HUDEP-2 (cell line): ENCODE data around the gene DYSF.

Experiments
- DNase-seq, 76 experiments: peaks; one replicate each; lab custom pipeline; 2025; ENCODE audit not compliant: unreplicated experiment in 76 of 76; lab: John Stamatoyannopoulos, UW

The DYSF gene

DNA sequence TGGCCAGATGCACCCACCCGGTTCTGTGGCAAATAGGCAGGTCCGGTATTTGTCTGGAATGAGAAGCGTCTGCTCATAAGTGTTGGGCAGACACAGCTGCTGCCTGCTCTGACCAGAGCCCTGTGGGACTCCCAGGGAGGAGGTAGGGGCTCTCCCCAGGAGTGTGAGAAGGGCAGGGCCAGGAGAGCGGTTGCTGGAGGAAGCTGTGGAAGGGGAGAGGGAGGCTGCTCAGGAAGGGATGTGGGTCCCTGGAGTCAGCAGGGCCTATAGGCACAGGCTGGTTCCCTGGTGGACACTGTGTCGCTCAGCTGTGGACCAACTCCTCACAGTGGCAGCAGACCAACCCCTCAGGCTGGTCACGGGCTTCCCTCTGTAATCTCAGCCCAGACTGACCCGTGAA lies 109.2 kb downstream of the DYSF start:
- DNase-seq: no peak

- DNase-seq: no peak
Measured at GRCh38 chr2:71563872-71564271, 110.5 kb downstream of the DYSF start.

GRCh38 chr2:71564361-71564760 lies 111.0 kb downstream of the DYSF start:
- DNase-seq: no peak

GRCh38 chr2:71564790-71565189 lies 111.4 kb downstream of the DYSF start:
- no peak for DNase-seq

DNA sequence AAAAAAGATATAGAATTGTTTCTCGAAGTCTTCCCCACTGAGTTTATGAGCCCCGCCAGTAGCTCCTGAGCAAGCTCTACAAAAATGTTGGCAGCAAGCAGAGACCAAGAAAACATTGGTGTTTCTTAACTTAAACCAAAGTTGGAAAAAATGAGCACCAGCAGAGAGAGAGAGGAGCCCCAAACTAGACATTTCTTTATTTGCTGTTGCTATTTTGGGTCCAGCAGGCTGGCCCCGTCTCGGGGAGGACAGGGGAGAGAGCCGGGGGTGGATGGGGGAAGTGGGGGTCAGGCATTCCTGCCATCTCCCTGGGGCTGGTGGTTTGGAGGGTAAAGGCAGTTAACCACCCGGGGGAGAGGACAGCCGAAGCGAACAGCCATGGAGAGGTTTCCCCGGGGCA lies 113.0 kb downstream of the DYSF start:
- no peak for DNase-seq

DNA sequence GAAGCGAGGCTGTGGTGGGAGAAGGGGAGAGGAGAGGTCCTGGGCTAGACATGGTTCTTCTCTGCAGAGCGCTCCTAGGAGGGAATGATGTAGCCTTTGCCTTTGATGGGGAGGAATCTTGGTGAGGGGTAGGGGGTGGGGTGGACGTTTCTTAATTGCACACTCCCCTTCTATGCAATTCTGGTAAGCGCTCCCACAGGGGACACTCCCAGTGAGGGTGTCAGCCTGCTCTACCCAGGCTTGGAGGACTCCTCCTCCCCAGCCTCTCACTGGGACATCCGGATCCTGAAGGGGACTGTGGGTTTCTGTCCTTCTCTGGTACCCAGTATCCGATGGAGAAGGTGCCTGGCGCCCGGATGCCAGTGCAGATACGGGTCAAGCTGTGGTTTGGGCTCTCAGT lies 114.3 kb downstream of the DYSF start:
- no peak for DNase-seq

GRCh38 chr2:71568103-71568502 lies 114.7 kb downstream of the DYSF start:
- DNase-seq: no peak

DNA sequence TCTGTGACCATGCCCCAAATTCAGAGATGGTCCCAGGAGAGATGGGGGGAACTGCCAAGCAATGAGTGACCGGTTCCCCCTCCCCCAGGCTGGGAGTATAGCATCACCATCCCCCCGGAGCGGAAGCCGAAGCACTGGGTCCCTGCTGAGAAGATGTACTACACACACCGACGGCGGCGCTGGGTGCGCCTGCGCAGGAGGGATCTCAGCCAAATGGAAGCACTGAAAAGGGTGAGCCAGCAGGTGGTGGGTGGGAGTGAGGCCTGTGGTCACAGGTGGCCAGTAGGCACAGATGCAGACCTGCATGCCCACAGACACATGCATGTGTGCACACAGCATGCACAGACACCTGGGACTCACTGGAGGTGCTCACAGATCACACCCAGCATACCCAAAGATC lies 117.2 kb downstream of the DYSF start:
- DNase-seq: no peak

GRCh38 chr2:71570951-71571460 lies 117.6 kb downstream of the DYSF start:
- DNase-seq: no peak

- no peak for DNase-seq
Measured at GRCh38 chr2:71571945-71572344, 118.6 kb downstream of the DYSF start.

- no peak for DNase-seq
Measured at GRCh38 chr2:71575966-71576365, 122.6 kb downstream of the DYSF start.

DNA sequence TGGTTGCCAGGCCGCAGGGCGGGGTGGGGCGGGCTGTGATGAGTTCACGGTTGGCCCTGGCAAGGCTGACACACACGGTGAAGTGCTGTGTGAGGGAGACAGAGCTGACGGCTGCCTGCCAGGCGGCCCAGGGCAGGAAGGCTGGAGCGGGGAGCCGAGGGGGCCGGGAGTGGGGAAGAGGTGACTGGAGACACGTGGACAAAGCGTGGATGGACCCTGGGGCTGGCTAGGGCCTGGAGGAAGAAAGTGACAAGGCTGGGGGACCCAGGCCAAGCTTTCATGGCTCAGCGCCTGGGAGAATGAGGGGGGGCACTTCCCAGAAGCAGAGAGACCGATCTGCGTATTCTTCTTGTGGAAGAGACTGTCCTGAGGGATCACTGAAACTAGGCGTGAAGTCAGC lies 123.2 kb downstream of the DYSF start:
- DNase-seq: no peak

DNA sequence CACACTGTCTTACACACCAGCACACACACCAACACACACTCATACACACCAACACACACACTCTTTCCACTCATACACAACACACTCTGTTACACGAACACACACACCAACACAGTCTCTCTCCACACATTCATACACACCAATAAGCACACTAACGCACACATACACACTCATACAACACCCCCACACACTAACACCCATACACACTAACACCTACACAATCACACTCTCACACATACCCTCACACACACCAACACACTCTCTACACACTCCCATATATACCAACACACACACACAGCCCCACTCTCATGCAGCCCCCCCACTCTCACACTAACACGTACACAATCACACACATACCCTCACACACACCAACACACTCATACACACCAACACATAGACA lies 123.8 kb downstream of the DYSF start:
- no peak for DNase-seq

DNA sequence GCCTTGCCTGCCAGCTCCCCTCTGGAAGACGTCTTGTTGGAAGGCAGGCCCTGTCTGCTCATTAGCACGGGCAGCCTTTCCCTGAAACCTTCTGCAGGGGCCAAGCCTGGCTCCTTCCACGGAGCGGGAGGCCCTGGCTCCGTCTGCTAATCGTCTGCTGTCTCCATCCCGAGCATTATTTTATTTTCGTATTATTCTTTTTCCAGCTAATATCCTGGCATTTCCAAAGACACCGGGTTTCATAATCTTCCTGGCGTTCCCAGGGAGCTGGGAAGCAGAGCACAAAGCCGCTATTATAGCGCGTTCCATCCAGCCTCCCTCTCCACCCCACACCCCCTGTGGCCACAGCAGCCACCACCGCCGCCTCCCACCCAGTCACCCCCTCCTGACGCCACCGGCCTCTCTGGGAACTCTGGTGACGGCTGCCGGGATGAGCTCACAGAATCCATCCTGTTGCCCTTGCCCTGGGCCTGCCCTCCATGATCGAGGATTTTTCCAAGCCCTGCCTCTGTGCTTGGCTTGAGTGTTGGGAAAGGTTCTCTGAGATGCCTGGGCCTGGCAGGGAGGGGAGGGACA lies 125.5 kb downstream of the DYSF start:
- no peak for DNase-seq

DNA sequence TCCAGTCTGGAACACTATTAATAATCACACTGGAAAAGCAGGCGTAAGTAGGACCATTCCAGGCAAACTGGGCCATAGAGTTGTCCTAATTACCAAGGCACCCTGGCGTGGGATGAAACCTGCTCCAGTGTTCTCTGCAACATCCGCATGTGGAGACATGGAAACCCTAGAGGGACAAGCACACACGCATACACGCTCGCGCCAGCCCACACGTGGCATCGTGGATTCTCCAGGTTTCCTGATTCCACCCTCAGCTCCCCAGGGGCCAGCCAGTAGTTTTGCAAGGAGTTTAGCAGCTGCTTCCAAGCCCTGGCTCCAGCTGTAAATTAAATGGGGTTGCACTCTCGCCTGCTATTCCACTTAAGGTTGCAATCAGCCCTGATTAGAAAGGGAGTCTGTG lies 127.7 kb downstream of the DYSF start:
- no peak for DNase-seq

GRCh38 chr2:71583876-71584275 lies 130.5 kb downstream of the DYSF start:
- DNase-seq: no peak

DNA sequence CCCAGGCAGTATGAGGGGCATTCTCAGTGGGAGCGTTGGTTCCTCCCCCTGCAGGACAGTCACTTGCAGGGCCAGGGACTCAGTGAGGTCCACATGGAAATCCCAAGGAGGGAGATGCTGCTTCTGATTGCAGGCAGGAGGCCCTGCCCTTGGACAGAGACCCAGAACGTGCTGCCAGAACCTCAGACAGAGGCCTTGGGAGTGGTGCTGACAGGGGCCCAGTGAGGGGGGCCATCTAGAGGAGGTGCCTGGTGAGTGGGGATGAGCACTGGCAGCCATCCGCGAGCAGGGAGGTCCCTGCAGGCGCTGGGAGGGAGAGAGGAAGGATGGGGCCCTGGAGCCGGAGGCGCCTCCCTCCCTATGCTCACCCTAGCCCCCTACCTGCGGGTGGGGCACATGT lies 133.1 kb downstream of the DYSF start:
- no peak for DNase-seq

DNA sequence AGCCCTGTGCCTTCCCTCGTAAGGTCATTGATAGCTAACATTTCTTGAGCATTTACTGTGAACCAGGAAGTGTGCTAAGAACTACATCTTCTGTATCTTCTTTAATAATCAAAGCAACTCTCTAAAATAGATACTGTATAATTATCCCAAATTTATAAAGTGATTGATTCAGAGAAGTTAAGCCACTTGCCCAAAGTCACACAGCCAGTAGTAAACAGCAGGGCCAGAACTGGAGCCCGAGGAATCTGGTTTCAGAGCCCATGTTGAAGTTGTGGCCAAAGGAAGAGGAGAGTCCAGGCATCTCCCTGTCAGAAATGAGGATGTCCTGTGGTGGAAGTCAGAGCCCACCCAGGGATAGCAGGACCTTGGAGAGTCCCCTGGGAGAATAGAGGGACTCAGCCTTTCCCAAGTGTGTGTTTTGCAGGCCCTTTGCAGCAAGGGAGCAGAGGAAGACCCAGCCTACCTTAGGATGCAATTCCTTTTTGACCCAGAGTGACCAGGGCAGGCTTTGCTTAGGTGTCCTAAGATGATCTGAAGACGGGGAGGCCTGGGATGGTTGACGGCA lies 134.2 kb downstream of the DYSF start:
- DNase-seq: no peak

DNA sequence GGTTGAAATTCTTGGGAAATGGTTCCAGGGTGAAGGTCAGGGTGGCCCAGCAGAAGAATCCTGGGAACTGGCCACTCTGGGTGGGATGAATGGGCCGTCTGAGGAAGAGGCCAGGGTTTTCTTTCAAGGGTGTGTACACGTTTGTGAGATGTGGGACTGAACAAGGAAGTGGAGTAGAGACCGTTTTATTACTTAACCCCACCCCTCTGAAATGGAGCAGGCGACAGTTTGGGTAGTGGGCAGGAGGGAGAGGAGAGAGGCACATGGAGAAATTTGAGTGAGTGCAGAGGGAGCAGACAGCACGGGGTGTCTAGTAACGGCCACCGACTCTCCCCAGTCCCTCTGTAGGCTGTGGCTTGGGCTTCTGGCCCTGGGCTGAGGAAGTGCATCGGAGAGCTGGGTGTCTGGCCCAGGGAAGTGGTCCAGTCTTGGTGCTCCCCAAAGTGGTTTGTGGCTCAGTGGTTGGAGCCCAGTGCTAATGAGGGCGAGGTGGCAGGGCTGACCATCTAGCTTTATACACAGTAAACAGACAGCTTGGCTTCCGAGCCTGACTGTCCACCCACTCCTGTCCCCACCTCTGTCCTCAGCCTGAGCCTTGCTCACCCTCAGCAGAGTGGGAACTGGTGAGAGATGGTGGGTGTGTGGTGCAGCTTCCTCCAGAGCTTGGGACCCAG lies 135.3 kb downstream of the DYSF start:
- no peak for DNase-seq

- DNase-seq: no peak
Measured at GRCh38 chr2:71589763-71590162, 136.4 kb downstream of the DYSF start.

- no peak for DNase-seq
Measured at GRCh38 chr2:71591044-71591443, 137.7 kb downstream of the DYSF start.

GRCh38 chr2:71592181-71592711 lies 138.9 kb downstream of the DYSF start:
- DNase-seq: no peak
